HepG2 (cell line): ENCODE results near the gene MACROD2. TPM values are rescaled to one million over a fixed set of nuclear protein-coding genes. Genes with fewer than 3 reads are reported as not detected.

ENCODE experiments used
- ATAC-seq: fragments of 200-7000 bp; cut with Tn5 transposase; 3 replicates; pipeline ENCODE4 v1.9.1; 2020; ENCODE audit warnings: mild to moderate bottlenecking, moderate library complexity
- BruUV-seq: library from RNA; stranded (reverse); fragments of 400-500 nt; replicated peaks from 2 replicates; lab custom pipeline; 2021; lab: Mats Ljungman, UMichigan
- CTCF ChIA-PET: fragments of 300-600 bp; formaldehyde crosslinking; extraction: SDS; loops from one replicate; lab custom pipeline; 2021; ENCODE audit warnings: low total read pairs, inconsistent platforms, low intra/inter-chr PET ratio; lab: Yijun Ruan, JAX
- POLR2A ChIA-PET: fragments of 350-600 bp; sonication (Branson Sonifier 250); formaldehyde crosslinking; loops from one replicate; lab custom pipeline; 2020; ENCODE audit warnings: antibody characterized with exemption, inconsistent platforms; lab: Yijun Ruan, JAX
- DNase-seq: peaks from one replicate; pipeline ENCODE4 v3.0.0-alpha.2; 2015; ENCODE audit warnings: low spot score
- FAIRE-seq: peaks from 3 replicates; lab custom pipeline; 2011; peaks lifted over from hg19 to GRCh38; lab: Jason Lieb, UNC
- H2AFZ ChIP-seq: one replicate; pipeline ENCODE4 v1.6.1; 2011; ENCODE audit warnings: low read length, inconsistent platforms
- H3K27ac ChIP-seq: fragments of 300-600 bp; 3 replicates; pipeline ENCODE4 v1.8.0; 2011; ENCODE audit warnings: mixed run types, mild to moderate bottlenecking, mixed read lengths, low read length, inconsistent platforms; ENCODE audit not compliant: insufficient read depth; ENCODE audit errors: extremely low read length
- H3K27me3 ChIP-seq, 2 experiments: fragments of 200-600 bp in 1 of 2; 2 replicates in 1 of 2; 3 replicates in 1 of 2; pipeline versions ENCODE4 v1.6.0 to v1.8.0; 2011; ENCODE audit warnings: low read length in 2 of 2, mild to moderate bottlenecking in 2 of 2, moderate library complexity in 2 of 2, inconsistent platforms in 1 of 2; ENCODE audit not compliant: insufficient read depth in 2 of 2, control insufficient read depth in 1 of 2
- H3K36me3 ChIP-seq, 2 experiments: fragments of 200-600 bp in 1 of 2; replicated peaks in 1 of 2; 2 replicates in 1 of 2; 3 replicates in 1 of 2; pipeline versions ENCODE4 v1.5.1 to v1.8.0; 2011; ENCODE audit warnings: low read length in 2 of 2, inconsistent platforms in 1 of 2; ENCODE audit not compliant: insufficient read depth in 2 of 2, control insufficient read depth in 1 of 2
- H3K4me1 ChIP-seq: 2 replicates; pipeline ENCODE4 v1.5.1; 2012; ENCODE audit warnings: low read length, inconsistent platforms; ENCODE audit not compliant: insufficient read depth
- H3K4me2 ChIP-seq: 2 replicates; pipeline ENCODE4 v1.6.0; 2011; ENCODE audit warnings: low read depth, low read length, inconsistent platforms
- H3K4me3 ChIP-seq, 3 experiments: fragments of 200-600 bp in 1 of 3; sonication (generic), shearing (Covaris generic) in 1 of 3; replicated peaks in 1 of 3; 2 replicates each; pipeline ENCODE4 v1.5.1; 2011 to 2016; ENCODE audit warnings: low read length in 3 of 3, inconsistent platforms in 2 of 3, low read depth in 2 of 3, mild to moderate bottlenecking in 2 of 3, control low read depth in 1 of 3, mixed read lengths in 1 of 3; ENCODE audit not compliant: insufficient read depth in 1 of 3
- H3K79me2 ChIP-seq: one replicate; pipeline ENCODE4 v1.6.1; 2011; ENCODE audit warnings: low read length, inconsistent platforms; ENCODE audit not compliant: insufficient read depth
- H3K9ac ChIP-seq: 2 replicates; pipeline ENCODE4 v1.6.0; 2011; ENCODE audit warnings: mild to moderate bottlenecking, low read depth, low read length, inconsistent platforms; ENCODE audit not compliant: insufficient read depth
- H3K9me3 ChIP-seq: 2 replicates; pipeline ENCODE4 v1.5.1; 2012; ENCODE audit warnings: mild to moderate bottlenecking, low read length
- H4K20me1 ChIP-seq: 2 replicates; pipeline ENCODE4 v1.6.0; 2011; ENCODE audit warnings: inconsistent platforms, mild to moderate bottlenecking, low read length, moderate library complexity; ENCODE audit not compliant: insufficient read depth
- ERF ChIP-seq: IDR thresholded peaks from 2 replicates; pipeline ENCODE4 v1.6.1; 2018; ENCODE audit warnings: missing biosample characterization, missing genetic modification reagents
- MTA1 ChIP-seq: sonication (generic); formaldehyde crosslinking; IDR thresholded peaks from 2 replicates; pipeline ENCODE4 v1.4.0; 2020; ENCODE audit warnings: missing genetic modification reagents, mild to moderate bottlenecking, borderline replicate concordance
- NFE2L1 ChIP-seq: sonication (generic); formaldehyde crosslinking; IDR thresholded peaks from 2 replicates; pipeline ENCODE4 v1.4.0; 2020; ENCODE audit warnings: missing genetic modification reagents, mild to moderate bottlenecking, borderline replicate concordance
- PHB2 ChIP-seq: fragments of 450-650 bp; IDR thresholded peaks from 2 replicates; pipeline ENCODE4 v1.6.1; 2018; ENCODE audit not compliant: partially characterized antibody
- PTBP1 ChIP-seq: fragments of 200-400 bp; formaldehyde crosslinking; IDR thresholded peaks from 2 replicates; pipeline ENCODE4 v1.6.1; 2018; ENCODE audit warnings: low read length, low read depth; ENCODE audit not compliant: poor library complexity, severe bottlenecking
- RAD51 ChIP-seq: fragments of 450-650 bp; IDR thresholded peaks from 2 replicates; pipeline ENCODE4 v1.6.1; 2016; ENCODE audit warnings: borderline replicate concordance
- TBX2 ChIP-seq: sonication (generic); formaldehyde crosslinking; IDR thresholded peaks from 2 replicates; pipeline ENCODE4 v1.5.0; 2020; ENCODE audit warnings: missing genetic modification reagents, mild to moderate bottlenecking, borderline replicate concordance
- ZBTB8A ChIP-seq: sonication (generic); formaldehyde crosslinking; IDR thresholded peaks from 2 replicates; pipeline ENCODE4 v1.4.0; 2020; ENCODE audit warnings: mild to moderate bottlenecking, low read depth, missing genetic modification reagents, borderline replicate concordance
- ZFP90 ChIP-seq: sonication (generic); formaldehyde crosslinking; IDR thresholded peaks from 2 replicates; pipeline ENCODE4 v1.8.0; 2022; ENCODE audit warnings: missing genetic modification reagents, mild to moderate bottlenecking, inconsistent platforms, borderline replicate concordance
- ZNF792 ChIP-seq: IDR thresholded peaks from 2 replicates; pipeline ENCODE4 v1.6.1; 2016
- ZSCAN31 ChIP-seq: sonication (generic); formaldehyde crosslinking; IDR thresholded peaks from 2 replicates; pipeline ENCODE4 v1.5.0; 2020; ENCODE audit warnings: low read depth, mild to moderate bottlenecking, missing genetic modification reagents
- WGBS: methylation state at CpG from one replicate; pipeline ENCODE4 v1.1.6; 2017; ENCODE audit warnings: low lambda C conversion rate; 5-methylcytosine and 5-hydroxymethylcytosine counted together
- in situ Hi-C: cut with HindIII; loops from 2 replicates; pipeline ENCODE4 v1.10.0; 2017; ENCODE audit warnings: low pct_unique_long_range_greater_than_20kb; ENCODE audit not compliant: extremely low pct_ligation_motif_present
- intact Hi-C: fragments of 100-400 bp; cut with micrococcal nuclease; formaldehyde crosslinking; loops from one replicate; pipeline ENCODE4 v1.10.0; 2022; ENCODE audit not compliant: unreplicated experiment
- polyA plus RNA-seq, 8 experiments: library from polyadenylated mRNA; depleted of rRNA in 3 of 8; stranded (reverse) in 7 of 8; unstranded in 1 of 8; fragments of >200 nt; fragmentation: Illumina TruSeq in 4 of 8; extraction: Trizol in 4 of 8; gene quantifications; 2 replicates each; pipeline versions ENCODE4 v1.2.1 to v1.2.3, GENCODE V29; 2011 to 2016; ENCODE audit warnings: low read depth in 4 of 8, missing spikeins in 1 of 8, mixed read lengths in 1 of 8; ENCODE audit not compliant: insufficient read depth in 1 of 8
- total RNA-seq, 5 experiments: library from RNA; depleted of rRNA; stranded (reverse); fragments of >200 nt; fragmentation: Illumina TruSeq; extraction: Trizol; gene quantifications; 2 replicates each; pipeline ENCODE4 v1.2.3, GENCODE V29; 2016; ENCODE audit warnings: low read depth in 1 of 5
- TF ChIP-seq, protein P1 (sequence below): IDR thresholded peaks from 2 replicates; pipeline ENCODE4 v1.6.1; 2012; ENCODE audit warnings: low read depth, low read length, improper control_type of control experiment
- TF ChIP-seq, protein P2 (sequence below): sonication (generic); formaldehyde crosslinking; IDR thresholded peaks from 2 replicates; pipeline ENCODE4 v1.4.0; 2020; ENCODE audit warnings: missing genetic modification reagents

MACROD2 gene
- total and polyA plus RNA-seq, 2 of the 13 experiments (the other 11 are each of a cell fraction or from before 2014, with no cell fraction given) = 0.13 to 0.51 TPM

DNA sequence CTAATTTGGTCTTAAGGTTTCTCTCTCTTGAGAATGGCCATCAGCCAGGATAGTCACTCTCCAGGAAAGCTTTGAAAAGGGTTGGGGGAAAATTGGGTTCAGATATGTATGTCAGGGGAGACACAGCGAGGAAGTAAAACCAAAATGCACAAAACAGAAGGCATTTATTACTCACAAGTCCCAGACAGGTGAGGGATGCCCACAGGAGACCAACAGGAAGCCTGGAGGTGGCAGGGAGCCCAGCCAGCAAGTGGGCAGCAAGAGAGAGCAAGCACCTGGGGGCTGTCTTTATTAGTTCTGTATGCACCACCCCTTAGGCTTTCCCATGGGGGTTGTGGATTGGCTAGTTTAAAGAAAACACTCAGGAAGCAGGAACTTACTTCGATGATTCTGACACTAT lies 1870.2 kb downstream of the MACROD2 start:
- Histone ChIP-seq H3K27me3 (no peaks in the 10 kb centered on the region), H3K4me2 (no peak overlapping the region), H3K9me3 (peaks cover 79% of the 10 kb centered on the region), H3K79me2 (no peaks in the 10 kb centered on the region), H3K9ac (no peak overlapping the region), H3K36me3 (no peaks in the 10 kb centered on the region), H3K4me1 (no peaks in the 10 kb centered on the region), H3K27ac (no peak overlapping the region), H2AFZ (no peak overlapping the region), H4K20me1 (no peaks in the 10 kb centered on the region), H3K4me3 (no peak overlapping the region)
- TF ChIP-seq NFE2L1 (CRISPR knock-in tag) = no peak
- TF ChIP-seq, protein P1, sequence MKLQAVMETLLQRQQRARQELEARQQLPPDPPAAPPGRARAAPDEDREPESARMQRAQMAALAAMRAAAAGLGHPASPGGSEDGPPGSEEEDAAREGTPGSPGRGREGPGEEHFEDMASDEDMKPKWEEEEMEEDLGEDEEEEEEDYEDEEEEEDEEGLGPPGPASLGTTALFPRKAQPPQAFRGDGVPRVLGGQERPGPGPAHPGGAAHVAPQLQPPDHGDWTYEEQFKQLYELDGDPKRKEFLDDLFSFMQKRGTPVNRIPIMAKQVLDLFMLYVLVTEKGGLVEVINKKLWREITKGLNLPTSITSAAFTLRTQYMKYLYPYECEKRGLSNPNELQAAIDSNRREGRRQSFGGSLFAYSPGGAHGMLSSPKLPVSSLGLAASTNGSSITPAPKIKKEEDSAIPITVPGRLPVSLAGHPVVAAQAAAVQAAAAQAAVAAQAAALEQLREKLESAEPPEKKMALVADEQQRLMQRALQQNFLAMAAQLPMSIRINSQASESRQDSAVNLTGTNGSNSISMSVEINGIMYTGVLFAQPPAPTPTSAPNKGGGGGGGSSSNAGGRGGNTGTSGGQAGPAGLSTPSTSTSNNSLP = no peak
- no peak for TF ChIP-seq PHB2
- TF ChIP-seq TBX2 = no peak
- TF ChIP-seq PTBP1 = no peak
- no peak for TF ChIP-seq ERF (CRISPR knock-in tag)
- TF ChIP-seq ZBTB8A = no peak
- no peak for TF ChIP-seq ZSCAN31 (CRISPR knock-in tag)
- no peak for TF ChIP-seq ZFP90 (CRISPR knock-in tag)
- no peak for TF ChIP-seq ZNF792 (CRISPR knock-in tag)
- no peak for TF ChIP-seq MTA1 (CRISPR knock-in tag)
- TF ChIP-seq RAD51 = no peak
- TF ChIP-seq, protein P2, sequence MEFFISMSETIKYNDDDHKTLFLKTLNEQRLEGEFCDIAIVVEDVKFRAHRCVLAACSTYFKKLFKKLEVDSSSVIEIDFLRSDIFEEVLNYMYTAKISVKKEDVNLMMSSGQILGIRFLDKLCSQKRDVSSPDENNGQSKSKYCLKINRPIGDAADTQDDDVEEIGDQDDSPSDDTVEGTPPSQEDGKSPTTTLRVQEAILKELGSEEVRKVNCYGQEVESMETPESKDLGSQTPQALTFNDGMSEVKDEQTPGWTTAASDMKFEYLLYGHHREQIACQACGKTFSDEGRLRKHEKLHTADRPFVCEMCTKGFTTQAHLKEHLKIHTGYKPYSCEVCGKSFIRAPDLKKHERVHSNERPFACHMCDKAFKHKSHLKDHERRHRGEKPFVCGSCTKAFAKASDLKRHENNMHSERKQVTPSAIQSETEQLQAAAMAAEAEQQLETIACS (CRISPR knock-in tag) = no peak
- in situ Hi-C loops = no loop called here
- CTCF ChIA-PET = no interaction called here
- POLR2A ChIA-PET = no interaction called here
- ATAC-seq (no peak), DNase-seq (no peak), FAIRE-seq (no peak)
- 10% methylated on average over 2 of the region's 2 CpGs for WGBS
- BruUV-seq = no TSS peak
- intact Hi-C loops = no loop called here
